Measurements from ENCODE around the gene EPHA3.

DNA sequence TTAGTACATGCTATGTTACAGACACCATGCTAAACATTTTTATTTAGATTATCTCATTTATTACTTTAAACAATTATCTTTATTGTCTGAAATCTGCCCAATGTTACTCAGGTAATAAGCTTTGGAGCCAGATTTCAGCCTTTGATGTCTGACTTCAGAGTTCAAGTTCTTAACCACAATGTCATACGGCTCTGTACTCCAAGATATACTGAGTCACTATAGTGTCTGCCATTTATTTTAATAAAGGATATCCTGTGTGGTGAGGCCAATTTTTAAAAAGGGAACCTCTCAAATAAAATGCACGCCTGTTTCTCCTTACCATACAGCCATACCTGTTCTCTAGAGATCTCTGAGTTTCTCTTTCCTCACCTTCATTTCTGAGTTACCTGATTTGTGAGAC lies 193.1 kb downstream of the EPHA3 start:
- TF ChIP-seq, protein P1, sequence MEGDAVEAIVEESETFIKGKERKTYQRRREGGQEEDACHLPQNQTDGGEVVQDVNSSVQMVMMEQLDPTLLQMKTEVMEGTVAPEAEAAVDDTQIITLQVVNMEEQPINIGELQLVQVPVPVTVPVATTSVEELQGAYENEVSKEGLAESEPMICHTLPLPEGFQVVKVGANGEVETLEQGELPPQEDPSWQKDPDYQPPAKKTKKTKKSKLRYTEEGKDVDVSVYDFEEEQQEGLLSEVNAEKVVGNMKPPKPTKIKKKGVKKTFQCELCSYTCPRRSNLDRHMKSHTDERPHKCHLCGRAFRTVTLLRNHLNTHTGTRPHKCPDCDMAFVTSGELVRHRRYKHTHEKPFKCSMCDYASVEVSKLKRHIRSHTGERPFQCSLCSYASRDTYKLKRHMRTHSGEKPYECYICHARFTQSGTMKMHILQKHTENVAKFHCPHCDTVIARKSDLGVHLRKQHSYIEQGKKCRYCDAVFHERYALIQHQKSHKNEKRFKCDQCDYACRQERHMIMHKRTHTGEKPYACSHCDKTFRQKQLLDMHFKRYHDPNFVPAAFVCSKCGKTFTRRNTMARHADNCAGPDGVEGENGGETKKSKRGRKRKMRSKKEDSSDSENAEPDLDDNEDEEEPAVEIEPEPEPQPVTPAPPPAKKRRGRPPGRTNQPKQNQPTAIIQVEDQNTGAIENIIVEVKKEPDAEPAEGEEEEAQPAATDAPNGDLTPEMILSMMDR (IDR thresholded peaks at IDR 0.05; ENCODE audit: insufficient read depth, low read depth, low read length), result no peak
- no peak for TF ChIP-seq EZH2 (IDR thresholded peaks at IDR 0.05; ENCODE audit: insufficient read depth, low read length)

Measured in astrocyte (in vitro differentiated cells and primary cell).